Panc1 (cell line): ENCODE data around the gene NDEL1. TPM values are rescaled to one million over a fixed set of nuclear protein-coding genes. Genes with fewer than 3 reads are reported as not detected.

Source experiments
- ATAC-seq: fragments of 200-7000 bp; cut with Tn5 transposase; 2 replicates; pipeline ENCODE4 v1.9.1; 2020; ENCODE audit warnings: mild to moderate bottlenecking, moderate library complexity
- BruUV-seq: library from RNA; stranded (reverse); fragments of 400-500 nt; replicated peaks from 2 replicates; lab custom pipeline; 2021; lab: Mats Ljungman, UMichigan
- CTCF ChIA-PET: fragments of 300-600 bp; sonication (Branson Sonifier 250); formaldehyde crosslinking; loops from one replicate; lab custom pipeline; 2022; ENCODE audit warnings: antibody characterized with exemption; lab: Charles Lee
- POLR2A ChIA-PET: fragments of 300-600 bp; sonication (Branson Sonifier 250); formaldehyde crosslinking; loops from one replicate; lab custom pipeline; 2022; ENCODE audit warnings: antibody characterized with exemption; lab: Charles Lee
- DNase-seq: peaks from one replicate; pipeline ENCODE4 v3.0.0-alpha.2; 2010; ENCODE audit warnings: low read depth, low spot score
- H3K27ac ChIP-seq: 2 replicates; pipeline ENCODE4 v1.5.1; 2011; ENCODE audit warnings: mild to moderate bottlenecking, low read length, inconsistent platforms
- H3K27me3 ChIP-seq: fragments of 200-500 bp; sonication (Bioruptor generic); 2 replicates; pipeline ENCODE4 v1.6.0; 2014; ENCODE audit warnings: low read length, inconsistent platforms; ENCODE audit not compliant: control insufficient read depth, insufficient read depth
- H3K36me3 ChIP-seq: fragments of 200-500 bp; sonication (Bioruptor generic); 2 replicates; pipeline ENCODE4 v1.5.1; 2014; ENCODE audit warnings: inconsistent platforms, mild to moderate bottlenecking, low read length, moderate library complexity; ENCODE audit not compliant: control insufficient read depth, insufficient read depth
- H3K4me1 ChIP-seq: 2 replicates; pipeline ENCODE4 v1.5.1; 2011; ENCODE audit warnings: inconsistent platforms, mild to moderate bottlenecking, low read length, moderate library complexity; ENCODE audit not compliant: control insufficient read depth, insufficient read depth
- H3K4me3 ChIP-seq, 2 experiments: 2 replicates each; pipeline ENCODE4 v1.5.1; 2011 to 2012; ENCODE audit warnings: low read depth in 2 of 2, low read length in 2 of 2, mild to moderate bottlenecking in 2 of 2, inconsistent platforms in 1 of 2, moderate library complexity in 1 of 2
- H3K9me3 ChIP-seq: fragments of 200-500 bp; sonication (Bioruptor generic); 2 replicates; pipeline ENCODE4 v1.5.1; 2014; ENCODE audit warnings: low read depth, mild to moderate bottlenecking, inconsistent platforms, low read length, moderate library complexity; ENCODE audit not compliant: control insufficient read depth, insufficient read depth
- POLR2AphosphoS5 ChIP-seq: IDR thresholded peaks from 2 replicates; pipeline ENCODE4 v1.6.1; 2012; ENCODE audit warnings: mild to moderate bottlenecking, low read depth, low read length, moderate library complexity
- SIN3A ChIP-seq: IDR thresholded peaks from 2 replicates; pipeline ENCODE4 v1.6.1; 2012; ENCODE audit warnings: low read depth, mild to moderate bottlenecking, low read length, moderate library complexity, borderline replicate concordance; ENCODE audit not compliant: insufficient read depth
- TCF7L2 ChIP-seq: IDR thresholded peaks from 2 replicates; pipeline ENCODE4 v1.6.1; 2011; ENCODE audit warnings: mild to moderate bottlenecking, low read depth, low read length, inconsistent platforms
- in situ Hi-C: cut with HindIII; loops from 2 replicates; pipeline ENCODE4 v1.10.0; 2016; ENCODE audit warnings: low sequenced_read_pairs, low pct_unique_long_range_greater_than_20kb
- intact Hi-C: fragments of 100-400 bp; cut with micrococcal nuclease; formaldehyde crosslinking; loops from one replicate; pipeline ENCODE4 v1.10.0; 2022; ENCODE audit not compliant: unreplicated experiment
- total RNA-seq: library from RNA; stranded (reverse); gene quantifications from one replicate; pipeline ENCODE4 v1.2.1, GENCODE V29; 2021; ENCODE audit not compliant: unreplicated experiment
- TF ChIP-seq, protein P1 (sequence below): fragments of 450-650 bp; IDR thresholded peaks from 2 replicates; pipeline ENCODE4 v1.5.1; 2017; ENCODE audit warnings: mild to moderate bottlenecking
- TF ChIP-seq, protein P2 (sequence below), 2 experiments: IDR thresholded peaks; 2 replicates each; pipeline ENCODE4 v1.6.1; 2011 to 2012; ENCODE audit warnings: low read depth in 2 of 2, control low read depth in 1 of 2, low read length in 1 of 2, mild to moderate bottlenecking in 1 of 2, moderate library complexity in 1 of 2; ENCODE audit not compliant: insufficient read depth in 1 of 2

NDEL1 gene
- total RNA-seq, 1 experiment from 2014 or later = 44.8 TPM

DNA sequence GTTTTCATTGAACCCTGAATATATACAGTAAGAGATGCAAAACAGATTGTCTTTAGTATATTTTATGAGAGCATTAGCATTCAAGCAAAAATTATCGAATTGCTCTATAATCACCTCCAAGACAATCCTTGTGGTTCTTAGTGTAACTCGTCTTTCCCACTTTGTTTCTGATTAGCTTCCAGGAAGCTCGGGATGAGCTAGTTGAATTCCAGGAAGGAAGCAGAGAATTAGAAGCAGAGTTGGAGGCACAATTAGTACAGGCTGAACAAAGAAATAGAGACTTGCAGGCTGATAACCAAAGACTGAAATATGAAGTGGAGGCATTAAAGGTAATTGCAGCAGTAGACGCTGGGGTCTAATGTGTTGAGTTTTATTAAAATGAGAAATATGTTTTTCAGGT, 9.9 kb downstream of the NDEL1 start:
- intact Hi-C loops = no loop called here
- no peak overlapping the region for H3K27ac ChIP-seq
- peaks cover 26% of the 10 kb centered on the region for H3K36me3 ChIP-seq
- no TSS peak for BruUV-seq
- no peak overlapping the region for H3K4me3 ChIP-seq
- TF ChIP-seq, protein P1, sequence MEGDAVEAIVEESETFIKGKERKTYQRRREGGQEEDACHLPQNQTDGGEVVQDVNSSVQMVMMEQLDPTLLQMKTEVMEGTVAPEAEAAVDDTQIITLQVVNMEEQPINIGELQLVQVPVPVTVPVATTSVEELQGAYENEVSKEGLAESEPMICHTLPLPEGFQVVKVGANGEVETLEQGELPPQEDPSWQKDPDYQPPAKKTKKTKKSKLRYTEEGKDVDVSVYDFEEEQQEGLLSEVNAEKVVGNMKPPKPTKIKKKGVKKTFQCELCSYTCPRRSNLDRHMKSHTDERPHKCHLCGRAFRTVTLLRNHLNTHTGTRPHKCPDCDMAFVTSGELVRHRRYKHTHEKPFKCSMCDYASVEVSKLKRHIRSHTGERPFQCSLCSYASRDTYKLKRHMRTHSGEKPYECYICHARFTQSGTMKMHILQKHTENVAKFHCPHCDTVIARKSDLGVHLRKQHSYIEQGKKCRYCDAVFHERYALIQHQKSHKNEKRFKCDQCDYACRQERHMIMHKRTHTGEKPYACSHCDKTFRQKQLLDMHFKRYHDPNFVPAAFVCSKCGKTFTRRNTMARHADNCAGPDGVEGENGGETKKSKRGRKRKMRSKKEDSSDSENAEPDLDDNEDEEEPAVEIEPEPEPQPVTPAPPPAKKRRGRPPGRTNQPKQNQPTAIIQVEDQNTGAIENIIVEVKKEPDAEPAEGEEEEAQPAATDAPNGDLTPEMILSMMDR = no peak
- TF ChIP-seq POLR2AphosphoS5 = no peak
- TF ChIP-seq, protein P2, sequence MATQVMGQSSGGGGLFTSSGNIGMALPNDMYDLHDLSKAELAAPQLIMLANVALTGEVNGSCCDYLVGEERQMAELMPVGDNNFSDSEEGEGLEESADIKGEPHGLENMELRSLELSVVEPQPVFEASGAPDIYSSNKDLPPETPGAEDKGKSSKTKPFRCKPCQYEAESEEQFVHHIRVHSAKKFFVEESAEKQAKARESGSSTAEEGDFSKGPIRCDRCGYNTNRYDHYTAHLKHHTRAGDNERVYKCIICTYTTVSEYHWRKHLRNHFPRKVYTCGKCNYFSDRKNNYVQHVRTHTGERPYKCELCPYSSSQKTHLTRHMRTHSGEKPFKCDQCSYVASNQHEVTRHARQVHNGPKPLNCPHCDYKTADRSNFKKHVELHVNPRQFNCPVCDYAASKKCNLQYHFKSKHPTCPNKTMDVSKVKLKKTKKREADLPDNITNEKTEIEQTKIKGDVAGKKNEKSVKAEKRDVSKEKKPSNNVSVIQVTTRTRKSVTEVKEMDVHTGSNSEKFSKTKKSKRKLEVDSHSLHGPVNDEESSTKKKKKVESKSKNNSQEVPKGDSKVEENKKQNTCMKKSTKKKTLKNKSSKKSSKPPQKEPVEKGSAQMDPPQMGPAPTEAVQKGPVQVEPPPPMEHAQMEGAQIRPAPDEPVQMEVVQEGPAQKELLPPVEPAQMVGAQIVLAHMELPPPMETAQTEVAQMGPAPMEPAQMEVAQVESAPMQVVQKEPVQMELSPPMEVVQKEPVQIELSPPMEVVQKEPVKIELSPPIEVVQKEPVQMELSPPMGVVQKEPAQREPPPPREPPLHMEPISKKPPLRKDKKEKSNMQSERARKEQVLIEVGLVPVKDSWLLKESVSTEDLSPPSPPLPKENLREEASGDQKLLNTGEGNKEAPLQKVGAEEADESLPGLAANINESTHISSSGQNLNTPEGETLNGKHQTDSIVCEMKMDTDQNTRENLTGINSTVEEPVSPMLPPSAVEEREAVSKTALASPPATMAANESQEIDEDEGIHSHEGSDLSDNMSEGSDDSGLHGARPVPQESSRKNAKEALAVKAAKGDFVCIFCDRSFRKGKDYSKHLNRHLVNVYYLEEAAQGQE (IDR thresholded peaks at IDR 0.05; ENCODE audit: insufficient read depth in 1 of 2, low read depth in 2 of 2, low read length in 1 of 2) = no peak
- TF ChIP-seq SIN3A = no peak
- no peak for TF ChIP-seq TCF7L2
- H3K4me1 ChIP-seq = no peaks in the 10 kb centered on the region
- in situ Hi-C loops = no loop called here
- CTCF ChIA-PET = no interaction called here
- DNase-seq (no peak), ATAC-seq (no peak)
- POLR2A ChIA-PET = interaction anchor here (0.6 kb wide), 1 partner anchor 10 kb away, joined by 4 read pairs; the partner anchor contains the start of gene NDEL1
- H3K9me3 ChIP-seq = no peaks in the 10 kb centered on the region
- no peaks in the 10 kb centered on the region for H3K27me3 ChIP-seq

DNA sequence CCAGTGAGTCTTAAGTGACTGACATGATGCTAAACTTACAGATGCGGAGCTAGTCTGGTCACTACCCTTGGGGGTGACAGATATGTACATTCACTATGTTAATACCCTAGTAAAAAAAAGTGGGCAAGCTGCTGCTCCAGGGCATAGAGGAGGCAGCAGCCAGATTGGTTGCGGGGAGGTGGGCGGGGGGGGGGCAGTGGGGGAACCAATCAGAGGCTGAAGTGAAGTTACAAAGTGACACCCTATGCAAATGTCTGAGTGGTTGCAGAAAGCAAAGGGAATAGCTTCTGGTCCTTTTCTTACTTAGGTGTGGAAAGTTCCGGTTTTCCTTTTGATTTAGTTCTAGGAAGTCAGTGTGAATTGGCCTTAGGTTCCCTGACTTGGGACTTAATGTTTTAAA, 12.1 kb downstream of the NDEL1 start:
- in situ Hi-C loops = no loop called here
- Histone ChIP-seq H3K36me3 (peaks cover 39% of the 10 kb centered on the region), H3K4me3 (no peak overlapping the region), H3K27me3 (no peaks in the 10 kb centered on the region), H3K9me3 (no peaks in the 10 kb centered on the region), H3K27ac (no peak overlapping the region), H3K4me1 (no peaks in the 10 kb centered on the region)
- ChIA-PET CTCF (no interaction called here), POLR2A (no interaction called here)
- no TSS peak for BruUV-seq
- ATAC-seq (no peak), DNase-seq (no peak)
- TF ChIP-seq SIN3A = no peak
- intact Hi-C loops = no loop called here

DNA sequence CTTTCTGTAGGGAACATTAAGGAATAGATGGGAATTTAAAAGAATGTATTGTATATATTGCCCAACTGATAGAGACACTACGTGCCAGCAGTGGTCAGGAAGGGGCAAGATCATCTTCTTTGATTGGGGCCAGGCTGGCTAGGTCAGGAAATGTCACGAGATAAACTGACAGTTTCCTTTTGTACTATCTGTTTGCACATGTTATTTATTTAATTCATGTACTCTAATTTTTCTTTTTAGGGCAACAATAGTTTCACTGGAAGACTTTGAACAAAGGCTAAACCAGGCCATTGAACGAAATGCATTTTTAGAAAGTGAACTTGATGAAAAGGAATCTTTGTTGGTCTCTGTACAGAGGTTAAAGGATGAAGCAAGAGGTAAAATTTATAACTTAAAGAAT, 12.6 kb downstream of the NDEL1 start:
- Histone ChIP-seq H3K27me3 (no peaks in the 10 kb centered on the region), H3K36me3 (peaks cover 43% of the 10 kb centered on the region), H3K27ac (no peak overlapping the region), H3K4me1 (no peaks in the 10 kb centered on the region), H3K9me3 (no peaks in the 10 kb centered on the region), H3K4me3 (no peak overlapping the region)
- POLR2A ChIA-PET = no interaction called here
- ATAC-seq (no peak), DNase-seq (no peak)
- in situ Hi-C loops (no loop called here), intact Hi-C loops (no loop called here)
- BruUV-seq = no TSS peak
- CTCF ChIA-PET = no interaction called here
- TF ChIP-seq TCF7L2 (no peak), SIN3A (no peak), POLR2AphosphoS5 (no peak)
- TF ChIP-seq, protein P2 (IDR thresholded peaks at IDR 0.05; ENCODE audit: insufficient read depth in 1 of 2, low read depth in 2 of 2, low read length in 1 of 2) = no peak
- TF ChIP-seq, protein P1 = no peak
